Activated B cell treated with CpG ODN at 0.5 μM for 24 hours (primary cell): ENCODE data around the gene SUMO1. TPM values are rescaled to one million over a fixed set of nuclear protein-coding genes. Genes with fewer than 3 reads are reported as not detected.

Experiments used
- ATAC-seq: fragments of 200-7000 bp; cut with Tn5 transposase; one replicate; pipeline ENCODE4 v1.10.0; 2021; ENCODE audit warnings: low read depth, mild to moderate bottlenecking, moderate library complexity
- CTCF ChIA-PET: fragments of 350-600 bp; sonication (Branson Sonifier 250); formaldehyde crosslinking; loops from one replicate; lab custom pipeline; 2021; ENCODE audit warnings: antibody characterized with exemption; lab: Charles Lee
- POLR2A ChIA-PET: fragments of 350-600 bp; sonication (Branson Sonifier 250); formaldehyde crosslinking; loops from one replicate; lab custom pipeline; 2021; ENCODE audit warnings: antibody characterized with exemption; lab: Charles Lee
- DNase-seq: peaks from one replicate; pipeline ENCODE4 v3.0.0; 2022
- H3K27ac Mint-ChIP-seq: one replicate; pipeline ENCODE4 v1.8.0; 2020; ENCODE audit warnings: mixed read lengths
- H3K27me3 Mint-ChIP-seq: one replicate; pipeline ENCODE4 v1.8.0; 2021; ENCODE audit warnings: mixed read lengths
- H3K36me3 Mint-ChIP-seq: one replicate; pipeline ENCODE4 v1.8.0; 2021; ENCODE audit warnings: low read depth, mixed read lengths
- H3K4me1 Mint-ChIP-seq: one replicate; pipeline ENCODE4 v1.8.0; 2021; ENCODE audit warnings: mixed read lengths
- H3K4me3 Mint-ChIP-seq: one replicate; pipeline ENCODE4 v1.8.0; 2020; ENCODE audit warnings: mild to moderate bottlenecking, mixed read lengths
- H3K9me3 Mint-ChIP-seq: one replicate; pipeline ENCODE4 v1.8.0; 2020; ENCODE audit warnings: mixed read lengths
- intact Hi-C: fragments of 100-400 bp; cut with micrococcal nuclease; formaldehyde crosslinking; loops from one replicate; pipeline ENCODE4 v1.15.1; 2024
- total RNA-seq: library from RNA; stranded (reverse); gene quantifications from 2 replicates; pipeline ENCODE4 v1.2.3, GENCODE V29; 2022
- TF ChIP-seq, protein P1 (sequence below): fragments of 200-600 bp; IDR thresholded peaks from one replicate; pipeline ENCODE4 v1.8.0; 2022; ENCODE audit warnings: antibody characterized with exemption, mild to moderate bottlenecking

SUMO1 gene
- total RNA-seq, 1 donor from 2014 or later: 78.8 TPM

- no peaks in the 10 kb centered on the region for H3K36me3 Mint-ChIP-seq
- peaks cover 2% of the 10 kb centered on the region for H3K27me3 Mint-ChIP-seq
- POLR2A ChIA-PET: no interaction called here
- intact Hi-C loops: no loop called here
- TF ChIP-seq, protein P1, sequence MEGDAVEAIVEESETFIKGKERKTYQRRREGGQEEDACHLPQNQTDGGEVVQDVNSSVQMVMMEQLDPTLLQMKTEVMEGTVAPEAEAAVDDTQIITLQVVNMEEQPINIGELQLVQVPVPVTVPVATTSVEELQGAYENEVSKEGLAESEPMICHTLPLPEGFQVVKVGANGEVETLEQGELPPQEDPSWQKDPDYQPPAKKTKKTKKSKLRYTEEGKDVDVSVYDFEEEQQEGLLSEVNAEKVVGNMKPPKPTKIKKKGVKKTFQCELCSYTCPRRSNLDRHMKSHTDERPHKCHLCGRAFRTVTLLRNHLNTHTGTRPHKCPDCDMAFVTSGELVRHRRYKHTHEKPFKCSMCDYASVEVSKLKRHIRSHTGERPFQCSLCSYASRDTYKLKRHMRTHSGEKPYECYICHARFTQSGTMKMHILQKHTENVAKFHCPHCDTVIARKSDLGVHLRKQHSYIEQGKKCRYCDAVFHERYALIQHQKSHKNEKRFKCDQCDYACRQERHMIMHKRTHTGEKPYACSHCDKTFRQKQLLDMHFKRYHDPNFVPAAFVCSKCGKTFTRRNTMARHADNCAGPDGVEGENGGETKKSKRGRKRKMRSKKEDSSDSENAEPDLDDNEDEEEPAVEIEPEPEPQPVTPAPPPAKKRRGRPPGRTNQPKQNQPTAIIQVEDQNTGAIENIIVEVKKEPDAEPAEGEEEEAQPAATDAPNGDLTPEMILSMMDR: no peak
- no peak for ATAC-seq
- H3K4me3 Mint-ChIP-seq: no peak overlapping the region
- CTCF ChIA-PET: no interaction called here
- DNase-seq: no peak
- no peak overlapping the region for H3K27ac Mint-ChIP-seq
- no peaks in the 10 kb centered on the region for H3K4me1 Mint-ChIP-seq
- H3K9me3 Mint-ChIP-seq: no peaks in the 10 kb centered on the region
Measured at GRCh38 chr2:202164411-202164810, 74.0 kb downstream of the SUMO1 start.

GRCh38 chr2:202161151-202161835 is 77.1 kb downstream of the SUMO1 start:
- H3K27me3 Mint-ChIP-seq: peaks cover 2% of the 10 kb centered on the region
- ATAC-seq: no peak
- no peak overlapping the region for H3K4me3 Mint-ChIP-seq
- no peak for DNase-seq
- POLR2A ChIA-PET: no interaction called here
- TF ChIP-seq, protein P1: no peak
- intact Hi-C loops: no loop called here
- H3K36me3 Mint-ChIP-seq: no peaks in the 10 kb centered on the region
- H3K4me1 Mint-ChIP-seq: no peaks in the 10 kb centered on the region
- CTCF ChIA-PET: no interaction called here
- no peaks in the 10 kb centered on the region for H3K9me3 Mint-ChIP-seq
- H3K27ac Mint-ChIP-seq: no peak overlapping the region

GRCh38 chr2:202158796-202159195 is 79.6 kb downstream of the SUMO1 start:
- Mint-ChIP-seq H3K36me3 (no peaks in the 10 kb centered on the region), H3K9me3 (no peaks in the 10 kb centered on the region)

DNA sequence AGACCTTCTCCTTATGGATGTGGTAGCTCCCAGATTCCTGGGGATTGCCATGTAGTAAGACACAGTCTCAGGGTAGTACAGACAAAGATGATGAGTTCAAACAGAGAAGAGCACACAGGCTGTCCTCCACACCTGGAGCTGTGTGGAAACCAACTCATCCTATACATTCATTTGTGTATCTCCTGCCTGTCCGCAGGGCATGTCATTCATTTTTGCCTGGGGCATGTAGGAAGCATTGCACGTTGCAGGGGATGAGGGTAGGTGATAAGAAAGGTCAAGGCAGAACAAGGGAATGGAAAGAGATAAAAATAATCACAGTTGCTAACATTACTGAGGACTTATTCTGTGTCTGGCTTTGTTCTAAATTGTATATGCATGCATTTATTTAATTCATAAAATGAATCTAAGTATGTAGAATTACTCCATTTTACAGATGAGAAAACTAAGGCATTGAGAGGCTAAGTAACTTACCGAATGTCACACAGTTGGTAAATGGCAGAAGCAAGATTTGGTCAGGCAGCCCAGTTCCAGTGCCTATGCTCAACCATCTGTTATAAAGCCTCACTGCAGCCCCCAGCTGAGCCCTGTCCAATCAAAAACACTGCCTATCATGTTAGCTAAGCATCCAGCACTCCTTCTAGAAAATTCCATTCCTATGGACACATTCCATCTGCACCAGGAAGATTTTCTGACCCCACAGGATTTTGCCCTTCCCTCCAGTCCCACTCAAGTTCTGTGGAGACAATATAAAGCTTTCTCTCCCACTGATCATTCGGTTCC is 81.0 kb downstream of the SUMO1 start:
- no peak overlapping the region for H3K4me3 Mint-ChIP-seq

More at GRCh38 chr2:202158796-202159195, 79.6 kb downstream of the SUMO1 start:
- Mint-ChIP-seq H3K27ac (no peak overlapping the region), H3K4me1 (no peaks in the 10 kb centered on the region), H3K4me3 (no peak overlapping the region), H3K27me3 (peaks cover 6% of the 10 kb centered on the region)
- DNase-seq (no peak), ATAC-seq (no peak)
- POLR2A ChIA-PET: no interaction called here
- TF ChIP-seq, protein P1: no peak
- CTCF ChIA-PET: no interaction called here
- intact Hi-C loops: no loop called here

More for the DNA sequence above, 81.0 kb downstream of the SUMO1 start:
- H3K27ac Mint-ChIP-seq: no peak overlapping the region
- peaks cover 9% of the 10 kb centered on the region for H3K27me3 Mint-ChIP-seq
- no peaks in the 10 kb centered on the region for H3K36me3 Mint-ChIP-seq
- intact Hi-C loops: no loop called here
- no peaks in the 10 kb centered on the region for H3K9me3 Mint-ChIP-seq
- ChIA-PET CTCF (no interaction called here), POLR2A (no interaction called here)
- H3K4me1 Mint-ChIP-seq: no peaks in the 10 kb centered on the region
- ATAC-seq (no peak), DNase-seq (no peak)
- TF ChIP-seq, protein P1: no peak

Other genes with a start within 250 kb of the SUMO1 start
- gene FZD7, start 204.7 kb downstream of the SUMO1 start, total RNA-seq: 0.33 and 0.37 TPM in 2 replicates
- not detected in 2 replicates for gene KIAA2012, start 165.3 kb downstream of the SUMO1 start, total RNA-seq
- 141 and 153 TPM in 2 replicates for gene NOP58, start 27.2 kb upstream of the SUMO1 start, total RNA-seq
- gene BMPR2, start 137.7 kb upstream of the SUMO1 start, total RNA-seq: 16.5 and 16.8 TPM in 2 replicates